IMR-90 (cell line): ENCODE measurements around the gene SMC6. TPM values are rescaled to one million over a fixed set of nuclear protein-coding genes. Genes with fewer than 3 reads are reported as not detected.

Experiments used
- ATAC-seq: fragments of 200-7000 bp; cut with Tn5 transposase; 2 replicates; pipeline ENCODE4 v1.9.1; 2020; ENCODE audit warnings: low read depth, mild to moderate bottlenecking, moderate library complexity
- BruUV-seq: library from RNA; stranded (reverse); fragments of 400-500 nt; replicated peaks from 2 replicates; lab custom pipeline; 2021; lab: Mats Ljungman, UMichigan
- CTCF ChIA-PET: fragments of 300-600 bp; formaldehyde crosslinking; extraction: SDS; loops from one replicate; lab custom pipeline; 2021; ENCODE audit warnings: antibody characterized with exemption; lab: Yijun Ruan, JAX
- POLR2A ChIA-PET: fragments of 300-600 bp; sonication (Branson Sonifier 250); formaldehyde crosslinking; loops from one replicate; lab custom pipeline; 2022; ENCODE audit warnings: antibody characterized with exemption; ENCODE audit not compliant: unreplicated experiment; lab: Charles Lee
- DNase-seq: peaks from one replicate; pipeline ENCODE4 v3.0.0; 2013
- H2AFZ ChIP-seq: replicated peaks from 2 replicates; pipeline ENCODE3; 2013; ENCODE audit warnings: low read length, mild to moderate bottlenecking; ENCODE audit not compliant: poor library complexity
- H2AK5ac ChIP-seq: 2 replicates; pipeline ENCODE4 v1.6.1; 2013; ENCODE audit warnings: low read depth, low read length, inconsistent platforms
- H2AK9ac ChIP-seq: replicated peaks from 2 replicates; pipeline ENCODE3; 2013; ENCODE audit warnings: mild to moderate bottlenecking, low read depth, low read length, moderate library complexity; ENCODE audit not compliant: poor library complexity
- H2BK120ac ChIP-seq: 2 replicates; pipeline ENCODE4 v1.6.1; 2013; ENCODE audit warnings: low read depth, low read length, inconsistent platforms
- H2BK15ac ChIP-seq: 3 replicates; pipeline ENCODE4 v1.6.1; 2013; ENCODE audit warnings: low read depth, low read length, inconsistent platforms
- H2BK20ac ChIP-seq: 2 replicates; pipeline ENCODE4 v1.6.1; 2013; ENCODE audit warnings: low read depth, mild to moderate bottlenecking, inconsistent platforms, low read length, moderate library complexity
- H2BK5ac ChIP-seq: 2 replicates; pipeline ENCODE4 v1.6.1; 2013; ENCODE audit warnings: mild to moderate bottlenecking, low read depth, low read length, inconsistent platforms; ENCODE audit not compliant: poor library complexity, severe bottlenecking
- H3K14ac ChIP-seq: replicated peaks from 2 replicates; pipeline ENCODE4 v1.6.1; 2013; ENCODE audit warnings: low read depth, low read length, inconsistent platforms
- H3K18ac ChIP-seq: 2 replicates; pipeline ENCODE4 v1.6.1; 2013; ENCODE audit warnings: low read depth, low read length, control low read depth
- H3K23ac ChIP-seq: 2 replicates; pipeline ENCODE4 v1.6.1; 2013; ENCODE audit warnings: low read depth, low read length, inconsistent platforms
- H3K27ac ChIP-seq: 2 replicates; pipeline ENCODE4 v1.5.1; 2013; ENCODE audit warnings: mild to moderate bottlenecking, control low read depth, low read length; ENCODE audit not compliant: insufficient read depth
- H3K27me3 ChIP-seq: 2 replicates; pipeline ENCODE4 v1.6.1; 2013; ENCODE audit warnings: low read length; ENCODE audit not compliant: control insufficient read depth, insufficient read depth
- H3K36me3 ChIP-seq: 2 replicates; pipeline ENCODE4 v1.6.1; 2013; ENCODE audit warnings: low read length, mixed read lengths; ENCODE audit not compliant: control insufficient read depth, insufficient read depth
- H3K4ac ChIP-seq: 2 replicates; pipeline ENCODE4 v1.6.1; 2013; ENCODE audit warnings: low read depth, low read length, inconsistent platforms
- H3K4me1 ChIP-seq: 2 replicates; pipeline ENCODE4 v1.6.1; 2013; ENCODE audit warnings: low read length, mixed read lengths; ENCODE audit not compliant: control insufficient read depth, insufficient read depth
- H3K4me2 ChIP-seq: 2 replicates; pipeline ENCODE4 v1.6.1; 2013; ENCODE audit warnings: low read depth, mild to moderate bottlenecking, control low read depth, low read length, moderate library complexity
- H3K4me3 ChIP-seq: 2 replicates; pipeline ENCODE4 v1.5.1; 2013; ENCODE audit warnings: low read depth, mild to moderate bottlenecking, control low read depth, low read length, moderate library complexity; ENCODE audit not compliant: insufficient read depth
- H3K56ac ChIP-seq: 2 replicates; pipeline ENCODE4 v1.6.1; 2013; ENCODE audit warnings: low read length, inconsistent platforms; ENCODE audit not compliant: insufficient read depth; ENCODE audit errors: extremely low read depth
- H3K79me1 ChIP-seq, 2 experiments: 2 replicates each; pipeline ENCODE4 v1.6.1; 2013; ENCODE audit warnings: low read length in 2 of 2, inconsistent platforms in 1 of 2, low read depth in 1 of 2
- H3K9ac ChIP-seq: 2 replicates; pipeline ENCODE4 v1.6.1; 2013; ENCODE audit warnings: low read depth, low read length, control low read depth
- H3K9me1 ChIP-seq: 2 replicates; pipeline ENCODE4 v1.6.1; 2013; ENCODE audit warnings: low read length, inconsistent platforms; ENCODE audit not compliant: insufficient read depth
- H3K9me3 ChIP-seq: 2 replicates; pipeline ENCODE4 v1.6.1; 2013; ENCODE audit warnings: low read length; ENCODE audit not compliant: control insufficient read depth, insufficient read depth
- H4K20me1 ChIP-seq: 2 replicates; pipeline ENCODE4 v1.6.1; 2013; ENCODE audit warnings: low read length, inconsistent platforms; ENCODE audit not compliant: insufficient read depth
- H4K5ac ChIP-seq: 2 replicates; pipeline ENCODE4 v1.6.1; 2013; ENCODE audit warnings: mild to moderate bottlenecking, low read depth, low read length, control low read depth
- H4K8ac ChIP-seq, 2 experiments: 2 replicates each; pipeline ENCODE4 v1.6.1; 2013; ENCODE audit warnings: low read depth in 2 of 2, low read length in 2 of 2, control low read depth in 1 of 2, inconsistent platforms in 1 of 2
- H4K91ac ChIP-seq: 2 replicates; pipeline ENCODE4 v1.6.1; 2013; ENCODE audit warnings: low read depth, low read length, inconsistent platforms; ENCODE audit not compliant: insufficient read depth
- MAFK ChIP-seq: IDR thresholded peaks from 2 replicates; pipeline ENCODE4 v1.6.1; 2012; ENCODE audit warnings: low read depth, low read length, improper control_type of control experiment
- MAZ ChIP-seq: IDR thresholded peaks from 2 replicates; pipeline ENCODE4 v1.6.1; 2012; ENCODE audit warnings: low read depth, mild to moderate bottlenecking, low read length, improper control_type of control experiment, moderate library complexity, borderline replicate concordance
- MXI1 ChIP-seq: IDR thresholded peaks from 2 replicates; pipeline ENCODE4 v1.6.1; 2012; ENCODE audit warnings: low read depth, mild to moderate bottlenecking, low read length, moderate library complexity, borderline replicate concordance
- NFE2L2 ChIP-seq: fragments of 150-350 bp; IDR thresholded peaks from 2 replicates; pipeline ENCODE4 v1.6.1; 2016; ENCODE audit warnings: low read depth, mild to moderate bottlenecking, low read length
- RCOR1 ChIP-seq: IDR thresholded peaks from 2 replicates; pipeline ENCODE4 v1.6.1; 2012; ENCODE audit warnings: mild to moderate bottlenecking, low read length, improper control_type of control experiment; ENCODE audit not compliant: insufficient replicate concordance
- WGBS, 2 experiments: methylation state at CpG; one replicate each; pipeline versions ENCODE4 v1.1.5 to v1.1.7; 2013; ENCODE audit warnings: missing lambda C conversion rate in 2 of 2; ENCODE audit not compliant: insufficient read length in 1 of 2; ENCODE audit errors: extremely low coverage in 2 of 2; 5-methylcytosine and 5-hydroxymethylcytosine counted together
- dilution Hi-C: fragments of 300-500 bp; cut with HindIII; formaldehyde crosslinking; loops from one replicate; pipeline ENCODE4 v1.14.3; 2018; ENCODE audit warnings: low sequenced_read_pairs; ENCODE audit not compliant: unreplicated experiment
- in situ Hi-C: fragments of 300-500 bp; cut with MboI; formaldehyde crosslinking; loops from 3 replicates; pipeline ENCODE4 v1.14.3; 2019; ENCODE audit warnings: low sequenced_read_pairs, inconsistent platforms, mixed read lengths
- intact Hi-C: fragments of 100-400 bp; cut with micrococcal nuclease; formaldehyde crosslinking; loops from 2 replicates; pipeline ENCODE4 v1.10.0; 2022
- polyA plus RNA-seq, 3 experiments: library from polyadenylated mRNA; depleted of rRNA; stranded (reverse); fragments of >200 nt; gene quantifications; 2 replicates each; pipeline ENCODE4 v1.2.3, GENCODE V29; 2012; ENCODE audit warnings: low replicate concordance in 1 of 3
- total RNA-seq: library from RNA; depleted of rRNA; stranded (reverse); fragments of >200 nt; gene quantifications from 2 replicates; pipeline ENCODE4 v1.2.3, GENCODE V29; 2012
- TF ChIP-seq, protein P1 (sequence below): fragments of 150-350 bp; IDR thresholded peaks from 2 replicates; pipeline ENCODE4 v1.6.1; 2016; ENCODE audit warnings: low read depth, mild to moderate bottlenecking, low read length, moderate library complexity, borderline replicate concordance

The SMC6 gene
- total and polyA plus RNA-seq, 2 of the 4 experiments (the other 2 are of a cell fraction) = 6.5 to 10.4 TPM

DNA sequence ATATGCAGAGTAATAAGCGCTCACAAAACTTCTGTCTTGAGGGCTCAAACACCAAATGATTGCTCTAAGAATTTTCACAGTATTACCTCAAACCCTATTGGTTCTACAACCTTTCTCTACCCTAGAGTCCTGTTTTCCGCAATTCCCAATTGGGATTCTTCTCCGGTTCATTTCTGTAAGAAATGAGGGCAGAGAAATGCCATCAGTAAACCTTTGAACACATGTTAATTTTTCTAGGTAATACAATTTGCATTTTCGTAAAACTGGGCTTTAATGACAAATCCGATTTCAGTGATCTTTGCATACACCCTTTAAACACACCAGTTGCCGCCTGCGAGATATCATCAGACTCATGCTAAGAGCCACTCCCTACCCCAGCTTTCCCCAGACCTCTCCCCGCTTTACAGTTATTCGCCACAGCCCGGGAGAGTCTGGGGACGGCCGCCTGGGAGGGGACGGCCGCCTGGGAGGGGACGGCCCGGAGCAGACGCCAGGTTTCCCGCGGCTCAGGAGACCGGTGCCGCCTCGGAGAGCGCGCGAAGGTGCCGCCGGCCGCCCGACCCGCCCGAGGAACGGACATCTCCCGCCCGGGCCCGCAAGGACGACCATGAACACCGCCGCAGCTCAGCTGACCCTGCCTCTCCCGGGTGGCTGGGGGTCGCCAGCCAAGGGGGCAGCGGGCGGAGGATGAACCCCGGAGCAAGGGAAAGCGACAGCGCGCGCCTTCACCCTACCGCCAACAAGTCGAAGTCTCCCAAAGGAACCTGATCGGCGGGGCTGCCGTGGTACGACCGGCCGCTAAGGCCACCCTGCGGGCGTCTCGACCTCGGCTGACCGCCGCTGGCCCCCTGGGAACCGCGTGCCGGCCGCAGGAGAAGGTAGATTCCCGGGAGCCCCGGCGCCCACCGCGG lies 463 bp downstream of the SMC6 start (continued):
- TF ChIP-seq, protein P1, sequence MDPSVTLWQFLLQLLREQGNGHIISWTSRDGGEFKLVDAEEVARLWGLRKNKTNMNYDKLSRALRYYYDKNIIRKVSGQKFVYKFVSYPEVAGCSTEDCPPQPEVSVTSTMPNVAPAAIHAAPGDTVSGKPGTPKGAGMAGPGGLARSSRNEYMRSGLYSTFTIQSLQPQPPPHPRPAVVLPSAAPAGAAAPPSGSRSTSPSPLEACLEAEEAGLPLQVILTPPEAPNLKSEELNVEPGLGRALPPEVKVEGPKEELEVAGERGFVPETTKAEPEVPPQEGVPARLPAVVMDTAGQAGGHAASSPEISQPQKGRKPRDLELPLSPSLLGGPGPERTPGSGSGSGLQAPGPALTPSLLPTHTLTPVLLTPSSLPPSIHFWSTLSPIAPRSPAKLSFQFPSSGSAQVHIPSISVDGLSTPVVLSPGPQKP = no peak

DNA sequence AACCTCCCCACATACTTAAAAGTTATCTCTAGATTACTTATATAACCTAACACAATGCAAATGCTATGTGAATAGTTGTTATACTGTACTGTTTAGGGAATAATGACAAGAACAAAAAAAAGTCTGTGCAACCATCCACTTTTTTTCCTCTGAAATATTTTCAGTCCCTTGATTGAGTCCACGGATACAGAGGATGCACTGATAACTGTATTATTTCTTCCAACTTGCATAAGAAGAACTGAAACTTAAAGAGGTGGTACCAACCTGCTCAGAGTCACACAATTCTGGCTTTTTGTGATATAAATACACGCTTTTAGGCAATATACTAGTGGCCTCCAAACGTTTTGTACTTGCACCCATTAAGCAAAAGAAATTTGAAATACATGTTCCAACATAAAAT lies 1.4 kb downstream of the SMC6 start:
- Histone ChIP-seq H2AK9ac (no peak overlapping the region), H4K8ac (no peak overlapping the region), H3K14ac (no peak overlapping the region), H3K4me1 (no peaks in the 10 kb centered on the region), H3K9me3 (no peaks in the 10 kb centered on the region), H2AK5ac (no peak overlapping the region), H4K5ac (no peak overlapping the region), H3K9ac (no peak overlapping the region), H3K4me3 (no peak overlapping the region), H3K27me3 (no peaks in the 10 kb centered on the region), H2AFZ (no peak overlapping the region), H2BK120ac (no peak overlapping the region), H3K27ac (no peak overlapping the region), H3K4ac (no peak overlapping the region), H3K18ac (no peak overlapping the region), H4K20me1 (no peaks in the 10 kb centered on the region; the same call in 1 of the 2 replicates), H3K79me1 (peaks cover 11 to 20% of the 10 kb centered on the region in 2 experiments; a peak in 3 of 4 replicates), H2BK15ac (no peak overlapping the region), H3K23ac (no peak overlapping the region), H3K9me1 (no peaks in the 10 kb centered on the region; the same call in 1 of the 2 replicates), H2BK20ac (no peak overlapping the region), H3K36me3 (no peaks in the 10 kb centered on the region), H3K56ac (no peak overlapping the region), H4K91ac (no peak overlapping the region), H2BK5ac (no peak overlapping the region), H3K4me2 (peak overlapping the region; percentile 45; the same call in 1 of the 2 replicates)
- dilution Hi-C loops = no loop called here
- TF ChIP-seq MAFK = no peak
- no peak for TF ChIP-seq RCOR1
- no peak for TF ChIP-seq NFE2L2
- TF ChIP-seq MAZ = no peak
- TF ChIP-seq MXI1 = no peak
- ChIA-PET POLR2A (no interaction called here), CTCF (no interaction called here)
- WGBS, 2 experiments = no CpG with 5 or more reads among the region's 3 CpGs
- no peak for DNase-seq
- BruUV-seq = TSS peak; percentile 22
- ATAC-seq = no peak
- in situ Hi-C loops = no loop called here
- intact Hi-C loops = no loop called here
